ENCODE data around the gene FGF4. TPM values are rescaled to one million over a fixed set of nuclear protein-coding genes. Genes with fewer than 3 reads are reported as not detected.

Gene FGF4
- total RNA-seq, 2 experiments from 2014 or later: not detected

GRCh38 chr11:69796063-69796462 lies 20.9 kb upstream of the FGF4 start:
- H3K79me2 ChIP-seq (ENCODE audit: insufficient read depth, low read depth, low read length): no peaks in the 10 kb centered on the region
- CTCF ChIA-PET (ENCODE audit: unreplicated experiment): no interaction called here
- no peaks in the 10 kb centered on the region for H3K4me1 ChIP-seq (ENCODE audit: insufficient read depth, low read length, poor library complexity, severe bottlenecking)
- no peaks in the 10 kb centered on the region for H3K36me3 ChIP-seq (ENCODE audit: insufficient read depth, low read length)
- no peaks in the 10 kb centered on the region for H3K9me3 ChIP-seq (ENCODE audit: low read length)
- H4K20me1 ChIP-seq (ENCODE audit: insufficient read depth, low read length): no peaks in the 10 kb centered on the region
- no peak overlapping the region for H2AFZ ChIP-seq (ENCODE audit: low read length)
- no peak for DNase-seq (ENCODE audit: low spot score)
- no peaks in the 10 kb centered on the region for H3K9me2 ChIP-seq (ENCODE audit: insufficient read depth, low read length)
- no peak overlapping the region for H3K4me3 ChIP-seq (ENCODE audit: low read depth, low read length, poor library complexity, severe bottlenecking)
- H3K27ac ChIP-seq (ENCODE audit: low read depth, low read length, poor library complexity, severe bottlenecking): no peak overlapping the region
- POLR2A ChIA-PET: no interaction called here
- H3K4me2 ChIP-seq (ENCODE audit: low read length): no peak overlapping the region
- TF ChIP-seq CTCF (conservative IDR thresholded peaks at IDR 0.05; ENCODE audit: low read length) (no peak), EZH2phosphoT487 (IDR thresholded peaks at IDR 0.05; ENCODE audit: borderline replicate concordance, low read depth, low read length) (no peak)
- BruUV-seq (replicated peaks): no TSS peak
- intact Hi-C loops (cut with micrococcal nuclease; ENCODE audit: unreplicated experiment): no loop called here

GRCh38 chr11:69791276-69792180 lies 16.4 kb upstream of the FGF4 start:
- no peak overlapping the region for H2AFZ ChIP-seq (ENCODE audit: low read length)
- no peak overlapping the region for H3K4me3 ChIP-seq (ENCODE audit: low read depth, low read length, poor library complexity, severe bottlenecking)
- intact Hi-C loops (cut with micrococcal nuclease; ENCODE audit: unreplicated experiment): no loop called here
- POLR2A ChIA-PET: no interaction called here
- H4K20me1 ChIP-seq (ENCODE audit: insufficient read depth, low read length): no peaks in the 10 kb centered on the region
- no peak overlapping the region for H3K27ac ChIP-seq (ENCODE audit: low read depth, low read length, poor library complexity, severe bottlenecking)
- no TSS peak for BruUV-seq (replicated peaks)
- H3K9me2 ChIP-seq (ENCODE audit: insufficient read depth, low read length): no peaks in the 10 kb centered on the region
- no peaks in the 10 kb centered on the region for H3K4me1 ChIP-seq (ENCODE audit: insufficient read depth, low read length, poor library complexity, severe bottlenecking)
- TF ChIP-seq CTCF (conservative IDR thresholded peaks at IDR 0.05; ENCODE audit: low read length) (no peak), EZH2phosphoT487 (IDR thresholded peaks at IDR 0.05; ENCODE audit: borderline replicate concordance, low read depth, low read length) (no peak)
- no peak for DNase-seq (ENCODE audit: low spot score)
- H3K36me3 ChIP-seq (ENCODE audit: insufficient read depth, low read length): no peaks in the 10 kb centered on the region
- H3K9me3 ChIP-seq (ENCODE audit: low read length): no peaks in the 10 kb centered on the region
- no peaks in the 10 kb centered on the region for H3K79me2 ChIP-seq (ENCODE audit: insufficient read depth, low read depth, low read length)
- CTCF ChIA-PET (ENCODE audit: unreplicated experiment): no interaction called here
- no peak overlapping the region for H3K4me2 ChIP-seq (ENCODE audit: low read length)

GRCh38 chr11:69788956-69789355 lies 13.8 kb upstream of the FGF4 start:
- Histone ChIP-seq H3K36me3 (ENCODE audit: insufficient read depth, low read length) (no peaks in the 10 kb centered on the region), H3K9me3 (ENCODE audit: low read length) (no peaks in the 10 kb centered on the region), H4K20me1 (ENCODE audit: insufficient read depth, low read length) (no peaks in the 10 kb centered on the region), H3K79me2 (ENCODE audit: insufficient read depth, low read depth, low read length) (no peaks in the 10 kb centered on the region), H2AFZ (ENCODE audit: low read length) (no peak overlapping the region), H3K4me3 (ENCODE audit: low read depth, low read length, poor library complexity, severe bottlenecking) (no peak overlapping the region), H3K9me2 (ENCODE audit: insufficient read depth, low read length) (no peaks in the 10 kb centered on the region), H3K4me1 (ENCODE audit: insufficient read depth, low read length, poor library complexity, severe bottlenecking) (no peaks in the 10 kb centered on the region), H3K27ac (ENCODE audit: low read depth, low read length, poor library complexity, severe bottlenecking) (no peak overlapping the region), H3K4me2 (ENCODE audit: low read length) (no peak overlapping the region)
- intact Hi-C loops (cut with micrococcal nuclease; ENCODE audit: unreplicated experiment): no loop called here
- BruUV-seq (replicated peaks): no TSS peak
- DNase-seq (ENCODE audit: low spot score): no peak
- ChIA-PET CTCF (ENCODE audit: unreplicated experiment) (no interaction called here), POLR2A (no interaction called here)
- TF ChIP-seq CTCF (conservative IDR thresholded peaks at IDR 0.05; ENCODE audit: low read length): no peak
